Esophagus muscularis mucosa (tissue), 3 donors: ENCODE results near the gene BPTF.

Experiments used
- CTCF ChIP-seq, 3 experiments: fragments of 200-600 bp in 2 of 3; fragments of 450-650 bp in 1 of 3; sonication (generic) in 2 of 3; IDR thresholded peaks; one replicate each; pipeline ENCODE4 v1.5.1; 2017 to 2019; ENCODE audit warnings: antibody characterized with exemption in 3 of 3, mild to moderate bottlenecking in 2 of 3, moderate library complexity in 1 of 3
- POLR2A ChIP-seq: fragments of 450-650 bp; IDR thresholded peaks from one replicate; pipeline ENCODE4 v1.6.1; 2017; ENCODE audit warnings: antibody characterized with exemption, moderate library complexity, mild to moderate bottlenecking, low read depth
- POLR2AphosphoS5 ChIP-seq, 2 donors: sonication (generic); formaldehyde crosslinking; IDR thresholded peaks; one replicate each; pipeline ENCODE4 v1.6.1; 2017; ENCODE audit warnings: antibody characterized with exemption in 2 of 2

- TF ChIP-seq CTCF (IDR thresholded peaks at IDR 0.05) (no peak), POLR2A (no peak), POLR2AphosphoS5 (IDR thresholded peaks at IDR 0.05) (no peak)
Measured at GRCh38 chr17:67912656-67913055, 87.4 kb downstream of the BPTF start.
